ENCODE results near the gene COL18A1. TPM values are rescaled to one million over a fixed set of nuclear protein-coding genes. Genes with fewer than 3 reads are reported as not detected.

The COL18A1 gene
- total and polyA plus RNA-seq, 9 of the 15 experiments (the other 6 are each of a cell fraction or from before 2014, with no cell fraction given), result 0.14 to 16.4 (median 2.0) TPM

DNA sequence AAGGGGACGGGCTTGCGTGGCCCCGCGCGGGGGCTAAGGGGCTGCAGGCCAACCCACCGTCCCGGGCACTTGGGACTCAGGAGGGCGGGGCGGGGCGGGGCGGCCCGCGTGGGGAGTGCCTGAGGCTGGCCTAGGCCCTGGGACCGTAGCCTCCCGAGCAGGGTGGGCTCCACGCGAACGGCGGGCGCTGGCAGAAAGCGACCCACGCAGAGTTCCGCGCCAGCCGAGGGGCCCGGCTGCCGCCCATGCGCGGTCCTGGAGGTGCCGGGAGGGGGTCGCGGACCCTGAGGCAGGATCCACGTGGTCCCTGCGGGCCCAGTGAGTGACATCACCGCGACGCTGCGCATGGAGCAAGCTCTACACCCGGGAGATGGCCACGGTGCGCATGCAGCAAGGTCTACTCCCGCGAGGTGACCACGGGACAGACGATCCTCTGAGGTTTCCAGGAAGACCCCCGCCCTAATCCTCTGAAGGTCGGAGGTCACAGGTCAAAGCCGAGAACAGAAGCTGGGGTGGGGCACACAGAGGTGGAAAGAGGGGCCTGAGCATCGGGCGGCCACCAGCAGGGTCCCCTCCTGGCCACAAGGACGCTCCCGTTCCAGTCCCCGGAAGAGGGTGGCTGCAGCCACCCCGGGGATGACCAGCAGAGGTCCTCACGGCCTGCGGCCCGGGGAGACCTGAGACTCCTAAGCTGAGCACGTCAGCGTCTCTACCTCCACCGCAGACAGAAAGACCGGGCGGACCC lies 150.8 kb downstream of the COL18A1 start (continued):
- TF ChIP-seq EZH2 (IDR thresholded peaks at IDR 0.05; ENCODE audit: borderline replicate concordance, low read depth, low read length) (no peak), ATF1 (CRISPR knock-in tag; IDR thresholded peaks at IDR 0.05) (no peak), ATF1 (tag; IDR thresholded peaks at IDR 0.05) (peak; percentile 87), RBM14 (IDR thresholded peaks at IDR 0.05; ENCODE audit: borderline replicate concordance, insufficient read depth, low read depth, low read length) (no peak), ZNF12 (CRISPR knock-in tag; IDR thresholded peaks at IDR 0.05) (0 out of 2 replicates have a peak, but pooled peaks have one; percentile 36), CBFA2T3 (IDR thresholded peaks at IDR 0.05) (no peak), ELF1 (tag; IDR thresholded peaks at IDR 0.05) (peak; percentile 84), GTF2E2 (tag; IDR thresholded peaks at IDR 0.05) (no peak), ARID1B (IDR thresholded peaks at IDR 0.05) (0 out of 2 replicates have a peak, but pooled peaks have one; percentile 6)
- TF ChIP-seq, protein P1, sequence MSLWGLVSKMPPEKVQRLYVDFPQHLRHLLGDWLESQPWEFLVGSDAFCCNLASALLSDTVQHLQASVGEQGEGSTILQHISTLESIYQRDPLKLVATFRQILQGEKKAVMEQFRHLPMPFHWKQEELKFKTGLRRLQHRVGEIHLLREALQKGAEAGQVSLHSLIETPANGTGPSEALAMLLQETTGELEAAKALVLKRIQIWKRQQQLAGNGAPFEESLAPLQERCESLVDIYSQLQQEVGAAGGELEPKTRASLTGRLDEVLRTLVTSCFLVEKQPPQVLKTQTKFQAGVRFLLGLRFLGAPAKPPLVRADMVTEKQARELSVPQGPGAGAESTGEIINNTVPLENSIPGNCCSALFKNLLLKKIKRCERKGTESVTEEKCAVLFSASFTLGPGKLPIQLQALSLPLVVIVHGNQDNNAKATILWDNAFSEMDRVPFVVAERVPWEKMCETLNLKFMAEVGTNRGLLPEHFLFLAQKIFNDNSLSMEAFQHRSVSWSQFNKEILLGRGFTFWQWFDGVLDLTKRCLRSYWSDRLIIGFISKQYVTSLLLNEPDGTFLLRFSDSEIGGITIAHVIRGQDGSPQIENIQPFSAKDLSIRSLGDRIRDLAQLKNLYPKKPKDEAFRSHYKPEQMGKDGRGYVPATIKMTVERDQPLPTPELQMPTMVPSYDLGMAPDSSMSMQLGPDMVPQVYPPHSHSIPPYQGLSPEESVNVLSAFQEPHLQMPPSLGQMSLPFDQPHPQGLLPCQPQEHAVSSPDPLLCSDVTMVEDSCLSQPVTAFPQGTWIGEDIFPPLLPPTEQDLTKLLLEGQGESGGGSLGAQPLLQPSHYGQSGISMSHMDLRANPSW (CRISPR knock-in tag; IDR thresholded peaks at IDR 0.05), result no peak
- TF ChIP-seq, protein P2, sequence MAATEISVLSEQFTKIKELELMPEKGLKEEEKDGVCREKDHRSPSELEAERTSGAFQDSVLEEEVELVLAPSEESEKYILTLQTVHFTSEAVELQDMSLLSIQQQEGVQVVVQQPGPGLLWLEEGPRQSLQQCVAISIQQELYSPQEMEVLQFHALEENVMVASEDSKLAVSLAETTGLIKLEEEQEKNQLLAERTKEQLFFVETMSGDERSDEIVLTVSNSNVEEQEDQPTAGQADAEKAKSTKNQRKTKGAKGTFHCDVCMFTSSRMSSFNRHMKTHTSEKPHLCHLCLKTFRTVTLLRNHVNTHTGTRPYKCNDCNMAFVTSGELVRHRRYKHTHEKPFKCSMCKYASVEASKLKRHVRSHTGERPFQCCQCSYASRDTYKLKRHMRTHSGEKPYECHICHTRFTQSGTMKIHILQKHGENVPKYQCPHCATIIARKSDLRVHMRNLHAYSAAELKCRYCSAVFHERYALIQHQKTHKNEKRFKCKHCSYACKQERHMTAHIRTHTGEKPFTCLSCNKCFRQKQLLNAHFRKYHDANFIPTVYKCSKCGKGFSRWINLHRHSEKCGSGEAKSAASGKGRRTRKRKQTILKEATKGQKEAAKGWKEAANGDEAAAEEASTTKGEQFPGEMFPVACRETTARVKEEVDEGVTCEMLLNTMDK (IDR thresholded peaks at IDR 0.05; ENCODE audit: borderline replicate concordance, insufficient read depth, low read depth, low read length, poor library complexity, severe bottlenecking), result peak; percentile 61
- TF ChIP-seq, protein P3, sequence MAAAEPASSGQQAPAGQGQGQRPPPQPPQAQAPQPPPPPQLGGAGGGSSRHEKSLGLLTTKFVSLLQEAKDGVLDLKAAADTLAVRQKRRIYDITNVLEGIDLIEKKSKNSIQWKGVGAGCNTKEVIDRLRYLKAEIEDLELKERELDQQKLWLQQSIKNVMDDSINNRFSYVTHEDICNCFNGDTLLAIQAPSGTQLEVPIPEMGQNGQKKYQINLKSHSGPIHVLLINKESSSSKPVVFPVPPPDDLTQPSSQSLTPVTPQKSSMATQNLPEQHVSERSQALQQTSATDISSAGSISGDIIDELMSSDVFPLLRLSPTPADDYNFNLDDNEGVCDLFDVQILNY (CRISPR knock-in tag; IDR thresholded peaks at IDR 0.05), result no peak
- TF ChIP-seq, protein P4, sequence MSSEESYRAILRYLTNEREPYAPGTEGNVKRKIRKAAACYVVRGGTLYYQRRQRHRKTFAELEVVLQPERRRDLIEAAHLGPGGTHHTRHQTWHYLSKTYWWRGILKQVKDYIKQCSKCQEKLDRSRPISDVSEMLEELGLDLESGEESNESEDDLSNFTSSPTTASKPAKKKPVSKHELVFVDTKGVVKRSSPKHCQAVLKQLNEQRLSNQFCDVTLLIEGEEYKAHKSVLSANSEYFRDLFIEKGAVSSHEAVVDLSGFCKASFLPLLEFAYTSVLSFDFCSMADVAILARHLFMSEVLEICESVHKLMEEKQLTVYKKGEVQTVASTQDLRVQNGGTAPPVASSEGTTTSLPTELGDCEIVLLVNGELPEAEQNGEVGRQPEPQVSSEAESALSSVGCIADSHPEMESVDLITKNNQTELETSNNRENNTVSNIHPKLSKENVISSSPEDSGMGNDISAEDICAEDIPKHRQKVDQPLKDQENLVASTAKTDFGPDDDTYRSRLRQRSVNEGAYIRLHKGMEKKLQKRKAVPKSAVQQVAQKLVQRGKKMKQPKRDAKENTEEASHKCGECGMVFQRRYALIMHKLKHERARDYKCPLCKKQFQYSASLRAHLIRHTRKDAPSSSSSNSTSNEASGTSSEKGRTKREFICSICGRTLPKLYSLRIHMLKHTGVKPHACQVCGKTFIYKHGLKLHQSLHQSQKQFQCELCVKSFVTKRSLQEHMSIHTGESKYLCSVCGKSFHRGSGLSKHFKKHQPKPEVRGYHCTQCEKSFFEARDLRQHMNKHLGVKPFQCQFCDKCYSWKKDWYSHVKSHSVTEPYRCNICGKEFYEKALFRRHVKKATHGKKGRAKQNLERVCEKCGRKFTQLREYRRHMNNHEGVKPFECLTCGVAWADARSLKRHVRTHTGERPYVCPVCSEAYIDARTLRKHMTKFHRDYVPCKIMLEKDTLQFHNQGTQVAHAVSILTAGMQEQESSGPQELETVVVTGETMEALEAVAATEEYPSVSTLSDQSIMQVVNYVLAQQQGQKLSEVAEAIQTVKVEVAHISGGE (CRISPR knock-in tag; IDR thresholded peaks at IDR 0.05), result no peak
- TF ChIP-seq, protein P5, sequence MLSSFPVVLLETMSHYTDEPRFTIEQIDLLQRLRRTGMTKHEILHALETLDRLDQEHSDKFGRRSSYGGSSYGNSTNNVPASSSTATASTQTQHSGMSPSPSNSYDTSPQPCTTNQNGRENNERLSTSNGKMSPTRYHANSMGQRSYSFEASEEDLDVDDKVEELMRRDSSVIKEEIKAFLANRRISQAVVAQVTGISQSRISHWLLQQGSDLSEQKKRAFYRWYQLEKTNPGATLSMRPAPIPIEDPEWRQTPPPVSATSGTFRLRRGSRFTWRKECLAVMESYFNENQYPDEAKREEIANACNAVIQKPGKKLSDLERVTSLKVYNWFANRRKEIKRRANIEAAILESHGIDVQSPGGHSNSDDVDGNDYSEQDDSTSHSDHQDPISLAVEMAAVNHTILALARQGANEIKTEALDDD (IDR thresholded peaks at IDR 0.05), result no peak
